Thyroid gland (tissue), 4 donors: Measurements from ENCODE around the gene AKAP12.
A peak's percentile ranks its signal among the peaks of the same experiment; 100 is the strongest.

Source experiments
- CTCF ChIP-seq, 6 experiments: fragments of 200-600 bp in 3 of 6; fragments of 450-650 bp in 3 of 6; sonication (generic) in 3 of 6; IDR thresholded peaks; one replicate each; pipeline ENCODE4 v1.5.1; 2016 to 2019; ENCODE audit warnings: antibody characterized with exemption in 6 of 6, mild to moderate bottlenecking in 2 of 6, inconsistent platforms in 1 of 6, moderate library complexity in 1 of 6
- POLR2A ChIP-seq, 2 donors: fragments of 450-650 bp; IDR thresholded peaks; one replicate each; pipeline ENCODE4 v1.6.1; 2017; ENCODE audit warnings: antibody characterized with exemption in 2 of 2, mild to moderate bottlenecking in 2 of 2, moderate library complexity in 1 of 2

- TF ChIP-seq POLR2A (IDR thresholded peaks at IDR 0.05): peak; percentile 2 to 55
- TF ChIP-seq CTCF (IDR thresholded peaks at IDR 0.05): peak in 1 of 6 experiments; percentile 16
Observed at GRCh38 chr6:151240791-151241642, 1.2 kb downstream of the AKAP12 start.
